Chondrocyte (in vitro differentiated cells): ENCODE data around the gene ALDH1A2. TPM values are rescaled to one million over a fixed set of nuclear protein-coding genes. Genes with fewer than 3 reads are reported as not detected.
"Not testable (repeated sequence)": the region's sequence is repeated elsewhere in the genome, so short reads cannot be mapped to it uniquely, and the experiment has no call there.

Source experiments
- DNase-seq: peaks from one replicate; pipeline ENCODE4 v3.0.0; 2021; ENCODE audit warnings: mixed read lengths, low spot score
- H3K27ac Mint-ChIP-seq: one replicate; pipeline ENCODE4 v1.8.0; 2021; ENCODE audit warnings: mild to moderate bottlenecking, moderate library complexity, mixed read lengths; ENCODE audit not compliant: unreplicated experiment
- H3K27me3 Mint-ChIP-seq: 2 replicates; pipeline ENCODE4 v1.8.0; 2021; ENCODE audit warnings: low read depth, mixed read lengths
- H3K36me3 Mint-ChIP-seq: 2 replicates; pipeline ENCODE4 v1.8.0; 2021; ENCODE audit warnings: low read depth, mixed read lengths
- H3K4me1 Mint-ChIP-seq: 2 replicates; pipeline ENCODE4 v1.8.0; 2021; ENCODE audit warnings: low read depth, mild to moderate bottlenecking, mixed read lengths
- H3K4me3 Mint-ChIP-seq: one replicate; pipeline ENCODE4 v1.8.0; 2021; ENCODE audit warnings: mild to moderate bottlenecking, moderate library complexity, mixed read lengths; ENCODE audit not compliant: unreplicated experiment
- H3K9me3 Mint-ChIP-seq: 2 replicates; pipeline ENCODE4 v1.8.0; 2021; ENCODE audit warnings: low read depth, mixed read lengths
- total RNA-seq: library from RNA; stranded (reverse); gene quantifications from 3 replicates; pipeline ENCODE4 v1.2.1, GENCODE V29; 2021
- TF ChIP-seq, protein P1 (sequence below): fragments of 200-600 bp; sonication (generic); IDR thresholded peaks from 2 replicates; pipeline ENCODE4 v1.5.0; 2021; ENCODE audit warnings: antibody characterized with exemption, mild to moderate bottlenecking, moderate library complexity

ALDH1A2 gene
- total RNA-seq, 1 donor from 2014 or later, result not detected

DNA sequence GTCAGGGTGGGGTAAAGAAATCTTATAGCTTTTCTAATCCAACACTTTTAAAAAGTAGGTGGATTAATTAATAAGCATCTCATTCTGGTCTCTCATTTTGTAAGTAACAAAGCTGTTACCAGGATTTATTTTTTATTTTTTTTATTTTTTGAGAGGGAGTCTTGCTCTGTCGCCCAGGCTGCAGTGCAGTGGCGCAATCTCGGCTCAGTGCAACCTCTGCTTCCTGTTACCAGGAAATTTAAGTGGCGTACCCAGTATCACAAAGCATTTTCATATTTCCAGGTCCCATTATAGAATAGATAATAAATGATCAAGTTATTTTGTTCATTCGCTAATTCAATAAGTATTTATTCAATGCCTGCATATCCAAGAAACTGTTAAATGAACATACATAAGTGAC is 13.2 kb downstream of the ALDH1A2 start:
- H3K4me3 Mint-ChIP-seq, result no peak overlapping the region
- no peaks in the 10 kb centered on the region for H3K4me1 Mint-ChIP-seq
- H3K9me3 Mint-ChIP-seq, result no peaks in the 10 kb centered on the region
- no peak for DNase-seq
- no peak overlapping the region for H3K27ac Mint-ChIP-seq
- peaks cover 60% of the 10 kb centered on the region for H3K27me3 Mint-ChIP-seq
- TF ChIP-seq, protein P1, sequence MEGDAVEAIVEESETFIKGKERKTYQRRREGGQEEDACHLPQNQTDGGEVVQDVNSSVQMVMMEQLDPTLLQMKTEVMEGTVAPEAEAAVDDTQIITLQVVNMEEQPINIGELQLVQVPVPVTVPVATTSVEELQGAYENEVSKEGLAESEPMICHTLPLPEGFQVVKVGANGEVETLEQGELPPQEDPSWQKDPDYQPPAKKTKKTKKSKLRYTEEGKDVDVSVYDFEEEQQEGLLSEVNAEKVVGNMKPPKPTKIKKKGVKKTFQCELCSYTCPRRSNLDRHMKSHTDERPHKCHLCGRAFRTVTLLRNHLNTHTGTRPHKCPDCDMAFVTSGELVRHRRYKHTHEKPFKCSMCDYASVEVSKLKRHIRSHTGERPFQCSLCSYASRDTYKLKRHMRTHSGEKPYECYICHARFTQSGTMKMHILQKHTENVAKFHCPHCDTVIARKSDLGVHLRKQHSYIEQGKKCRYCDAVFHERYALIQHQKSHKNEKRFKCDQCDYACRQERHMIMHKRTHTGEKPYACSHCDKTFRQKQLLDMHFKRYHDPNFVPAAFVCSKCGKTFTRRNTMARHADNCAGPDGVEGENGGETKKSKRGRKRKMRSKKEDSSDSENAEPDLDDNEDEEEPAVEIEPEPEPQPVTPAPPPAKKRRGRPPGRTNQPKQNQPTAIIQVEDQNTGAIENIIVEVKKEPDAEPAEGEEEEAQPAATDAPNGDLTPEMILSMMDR, result no peak
- no peaks in the 10 kb centered on the region for H3K36me3 Mint-ChIP-seq

DNA sequence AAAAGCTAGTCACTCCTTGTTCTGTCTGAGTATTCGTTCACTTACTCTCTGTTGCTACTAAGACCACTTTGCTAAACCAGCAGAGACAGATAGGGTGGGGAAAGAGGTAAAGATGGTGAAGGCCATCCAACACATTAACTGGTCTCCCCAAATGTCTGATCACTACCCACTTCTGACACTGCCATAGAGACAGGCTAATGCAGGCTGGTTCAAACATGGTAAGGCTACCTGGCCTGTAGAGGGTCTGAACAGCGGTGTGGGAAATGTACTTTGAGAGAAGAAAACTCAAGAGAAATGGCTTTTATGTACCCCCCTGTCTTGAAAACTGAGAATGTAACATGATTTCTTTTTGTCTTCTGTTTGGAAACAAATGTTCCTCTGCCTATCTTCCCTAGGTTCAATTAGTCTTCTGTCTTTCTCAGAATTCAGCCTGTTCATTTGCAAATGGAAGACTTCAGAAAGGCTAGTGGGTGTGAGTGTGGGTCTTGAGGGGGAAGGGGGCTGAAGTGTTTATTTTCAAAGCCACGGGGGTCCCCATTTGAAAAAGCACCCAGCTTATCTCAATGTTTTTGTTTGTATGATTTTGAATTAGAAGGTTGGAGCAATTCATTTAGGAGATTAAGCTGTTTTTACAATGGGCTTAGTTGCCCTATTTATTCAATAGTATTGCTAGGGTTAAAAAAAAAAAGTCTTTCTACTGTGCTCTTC is 15.8 kb downstream of the ALDH1A2 start:
- no peak for DNase-seq
- TF ChIP-seq, protein P1, result no peak
- Mint-ChIP-seq H3K4me1 (no peaks in the 10 kb centered on the region), H3K27ac (no peak overlapping the region), H3K4me3 (no peak overlapping the region), H3K27me3 (peaks cover 57% of the 10 kb centered on the region), H3K36me3 (no peaks in the 10 kb centered on the region), H3K9me3 (no peaks in the 10 kb centered on the region)

DNA sequence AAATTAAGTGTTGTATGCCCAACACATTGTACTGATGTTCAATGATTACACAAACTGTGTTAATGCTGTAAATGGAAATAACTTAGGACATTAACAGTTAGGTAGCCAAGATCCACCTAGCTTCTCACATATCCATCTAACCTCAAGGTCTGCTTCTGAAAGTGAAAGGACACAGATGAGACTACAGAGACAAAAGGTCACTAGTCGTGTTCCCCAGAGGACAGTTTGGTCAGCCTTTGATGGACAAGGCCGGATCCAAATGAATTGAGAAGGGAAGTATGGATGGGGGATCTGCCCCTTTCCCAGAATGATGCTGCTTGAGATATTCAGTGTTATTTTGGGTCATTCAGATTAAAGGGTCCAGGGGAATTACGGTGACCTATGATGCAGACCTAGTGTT is 17.2 kb downstream of the ALDH1A2 start:
- Mint-ChIP-seq H3K27me3 (peaks cover 56% of the 10 kb centered on the region), H3K4me3 (no peak overlapping the region), H3K9me3 (no peaks in the 10 kb centered on the region), H3K27ac (no peak overlapping the region), H3K4me1 (no peaks in the 10 kb centered on the region), H3K36me3 (no peaks in the 10 kb centered on the region)
- TF ChIP-seq, protein P1, result no peak
- no peak for DNase-seq

DNA sequence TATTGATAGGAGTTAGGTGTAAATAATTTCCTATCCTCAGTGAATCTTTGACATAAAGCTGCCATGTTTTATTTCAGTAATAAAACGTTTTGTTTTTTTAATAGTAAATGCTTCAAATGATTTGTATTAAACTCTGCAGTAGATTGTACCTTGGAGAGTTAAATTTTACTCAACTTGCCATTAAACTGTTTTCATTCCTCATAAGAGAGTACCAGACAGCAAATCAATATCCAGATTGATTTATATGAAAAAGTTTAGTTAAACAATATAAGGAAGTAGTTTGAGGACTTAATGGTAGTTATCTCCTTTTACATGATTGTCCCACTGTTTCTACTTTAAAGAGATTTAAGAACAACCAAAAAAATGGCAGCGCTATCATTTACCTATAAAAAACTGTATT is 18.4 kb downstream of the ALDH1A2 start:
- H3K27ac Mint-ChIP-seq, result no peak overlapping the region
- H3K36me3 Mint-ChIP-seq, result no peaks in the 10 kb centered on the region
- H3K4me3 Mint-ChIP-seq, result no peak overlapping the region
- H3K4me1 Mint-ChIP-seq, result no peaks in the 10 kb centered on the region
- TF ChIP-seq, protein P1, result no peak
- H3K9me3 Mint-ChIP-seq, result no peaks in the 10 kb centered on the region
- peaks cover 52% of the 10 kb centered on the region for H3K27me3 Mint-ChIP-seq
- DNase-seq, result no peak

DNA sequence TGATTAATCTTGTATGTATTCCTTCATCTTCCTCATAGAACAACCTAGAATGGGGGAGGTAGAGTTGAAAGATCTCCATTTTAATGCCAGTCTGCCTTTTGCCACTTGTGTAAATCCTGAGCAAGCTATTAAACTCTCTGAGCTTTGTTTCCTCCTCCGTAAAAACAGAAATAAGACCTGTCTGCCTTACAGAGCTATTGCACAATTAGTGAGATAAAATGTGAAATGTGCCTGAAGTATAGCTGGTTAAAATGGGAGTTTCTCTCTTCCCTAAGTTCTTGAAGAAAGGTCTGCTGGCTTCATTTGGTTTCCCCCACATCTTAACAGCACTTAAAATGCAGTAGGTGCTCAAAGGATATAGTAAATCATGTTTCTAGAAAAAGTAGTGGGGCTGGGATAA is 19.0 kb downstream of the ALDH1A2 start:
- no peak for DNase-seq
- TF ChIP-seq, protein P1, result no peak
- Mint-ChIP-seq H3K4me1 (no peaks in the 10 kb centered on the region), H3K27me3 (peaks cover 45% of the 10 kb centered on the region), H3K4me3 (no peak overlapping the region), H3K9me3 (no peaks in the 10 kb centered on the region), H3K27ac (no peak overlapping the region), H3K36me3 (no peaks in the 10 kb centered on the region)

DNA sequence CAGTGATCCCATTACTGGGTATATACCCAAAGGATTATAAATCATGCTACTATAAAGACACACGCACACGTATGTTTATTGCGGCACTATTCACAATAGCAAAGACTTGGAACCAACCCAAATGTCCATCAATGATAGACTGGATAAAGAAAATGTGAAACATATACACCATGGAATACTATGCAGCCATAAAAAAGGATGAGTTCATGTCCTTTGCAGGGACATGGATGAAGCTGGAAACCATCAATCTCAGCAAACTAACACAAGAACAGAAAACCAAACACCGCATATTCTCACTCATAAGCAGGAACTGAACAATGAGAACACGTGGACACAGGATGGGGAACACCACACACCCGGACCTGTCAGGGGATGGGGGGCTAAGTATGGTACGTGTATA is 20.1 kb downstream of the ALDH1A2 start:
- H3K4me1 Mint-ChIP-seq, H3K9me3 Mint-ChIP-seq, H3K4me3 Mint-ChIP-seq, H3K36me3 Mint-ChIP-seq, DNase-seq, H3K27ac Mint-ChIP-seq: not testable (repeated sequence)
- H3K27me3 Mint-ChIP-seq, result peaks cover 44% of the 10 kb centered on the region
